ENCODE data around the gene ZNF428.
A peak's percentile ranks its signal among the peaks of the same experiment; 100 is the strongest.

The ZNF428 gene

GRCh38 chr19:43560687-43561086 is 58.7 kb downstream of the ZNF428 start:
- Histone ChIP-seq H3K27me3 (ENCODE audit: insufficient read depth, low read length) (no peaks in the 10 kb centered on the region), H3K36me3 (ENCODE audit: insufficient read depth, low read length) (0 out of 2 replicates have a peak, but pooled peaks cover 6% of the 10 kb centered on the region), H3K27ac (ENCODE audit: low read depth, low read length) (peak overlapping the region; percentile 45; the same call in 1 of the 2 replicates), H3K79me2 (ENCODE audit: control insufficient read depth, insufficient read depth, low read length, unreplicated experiment) (peaks cover 2% of the 10 kb centered on the region), H3K4me1 (ENCODE audit: control insufficient read depth, insufficient read depth, low read length, unreplicated experiment) (peaks cover 8% of the 10 kb centered on the region), H3K4me3 (ENCODE audit: low read depth, low read length) (no peak overlapping the region), H2AFZ (ENCODE audit: low read length, unreplicated experiment) (no peak overlapping the region)
